ENCODE results near the gene TUBB2B.
"Not testable (repeated sequence)": the region's sequence is repeated elsewhere in the genome, so short reads cannot be mapped to it uniquely, and the experiment has no call there.

Gene TUBB2B

DNA sequence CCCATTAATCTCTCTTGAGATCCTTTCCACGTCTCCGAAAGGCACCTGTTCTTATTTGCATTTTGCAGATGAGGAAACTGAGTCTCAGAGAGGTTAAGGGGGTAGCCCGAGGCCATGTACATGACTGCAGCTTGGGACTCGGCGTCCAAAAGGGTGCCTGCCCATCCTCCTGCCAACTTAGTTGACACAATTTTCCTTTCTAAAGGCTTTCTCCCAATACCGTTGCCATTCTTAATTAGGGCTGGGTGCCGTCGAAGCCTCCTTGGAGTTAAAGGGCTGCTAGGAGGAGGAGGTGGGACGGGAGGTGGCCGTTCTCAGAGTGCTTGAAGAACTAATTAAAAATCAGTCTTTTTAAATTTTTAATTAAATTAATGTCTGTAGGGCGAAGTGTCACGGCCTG is 30.7 kb upstream of the TUBB2B start:
- DNase-seq, result no peak

DNA sequence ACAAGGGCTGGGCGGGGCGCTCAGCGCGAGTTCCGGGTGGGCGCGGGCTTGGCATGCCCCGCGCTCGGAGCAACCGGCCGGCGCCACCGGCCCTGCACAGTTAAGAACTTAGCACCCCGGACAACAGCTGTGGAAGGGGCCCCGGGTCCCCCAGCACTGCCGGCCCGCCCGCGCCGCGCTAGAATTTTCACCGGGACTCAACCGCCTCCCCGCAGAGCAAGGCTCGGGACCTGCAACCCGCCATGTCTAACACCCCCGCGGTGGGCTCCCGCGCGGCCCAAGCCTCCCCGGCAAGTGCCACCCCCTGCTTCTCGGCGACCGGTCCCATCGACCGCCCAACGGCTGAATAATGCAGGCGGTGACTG is 26.1 kb upstream of the TUBB2B start:
- no peak for DNase-seq

DNA sequence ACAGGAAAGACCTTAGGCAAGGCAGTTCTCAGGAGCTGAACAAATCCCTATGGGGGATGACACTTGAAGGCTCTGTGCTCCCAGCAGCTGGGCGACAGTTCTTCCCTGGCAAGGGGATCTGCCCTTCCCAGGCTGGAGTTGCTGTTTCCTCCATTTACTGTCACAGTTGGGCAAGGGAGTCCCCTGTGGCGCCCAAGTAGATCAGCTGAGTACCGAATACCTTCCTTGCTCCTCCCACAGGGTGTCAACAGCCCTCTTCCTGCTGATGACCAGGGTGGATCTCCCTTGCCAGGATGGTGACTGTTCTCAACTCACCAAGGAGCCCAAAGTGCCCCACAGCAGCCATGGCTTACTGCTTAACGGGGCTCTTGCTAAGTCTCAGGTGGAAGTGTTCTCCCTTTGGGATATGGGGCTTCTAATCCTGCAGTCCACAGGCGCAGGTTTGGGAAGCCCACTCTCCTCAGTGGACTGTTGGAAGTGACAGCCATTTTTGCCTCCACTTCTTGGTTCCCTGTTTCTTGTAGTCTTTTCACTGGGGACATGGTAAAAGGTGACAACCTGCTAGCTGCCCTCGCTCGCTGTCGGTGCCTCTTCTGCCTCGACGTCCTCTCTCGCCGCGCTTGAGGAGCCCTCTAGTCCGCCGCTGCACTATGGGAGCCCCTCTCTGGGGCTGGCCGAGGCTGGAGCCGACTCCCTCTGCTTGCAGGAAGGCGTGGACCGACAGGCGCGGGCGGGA is 25.6 kb upstream of the TUBB2B start:
- DNase-seq, result no peak

DNA sequence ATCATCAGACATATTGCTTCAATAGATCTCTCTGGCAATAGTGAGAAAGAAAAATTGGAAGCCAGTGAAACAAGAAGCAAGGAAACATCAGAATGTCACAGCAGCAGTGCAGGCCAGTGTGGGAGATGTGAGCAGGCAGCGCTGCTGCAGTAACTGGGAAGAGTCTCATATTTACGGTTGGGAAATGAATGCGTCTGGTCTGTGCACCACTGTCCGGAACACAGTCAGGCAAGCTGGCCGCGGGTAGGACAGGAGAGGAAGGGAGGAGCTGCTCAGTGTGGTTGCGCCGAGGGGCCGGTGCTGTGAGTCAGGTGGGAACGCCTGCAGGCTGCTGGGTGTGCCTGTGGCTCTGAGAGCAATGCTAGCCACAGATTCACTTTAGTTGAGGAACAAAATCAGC is 24.9 kb upstream of the TUBB2B start:
- DNase-seq, result no peak

DNA sequence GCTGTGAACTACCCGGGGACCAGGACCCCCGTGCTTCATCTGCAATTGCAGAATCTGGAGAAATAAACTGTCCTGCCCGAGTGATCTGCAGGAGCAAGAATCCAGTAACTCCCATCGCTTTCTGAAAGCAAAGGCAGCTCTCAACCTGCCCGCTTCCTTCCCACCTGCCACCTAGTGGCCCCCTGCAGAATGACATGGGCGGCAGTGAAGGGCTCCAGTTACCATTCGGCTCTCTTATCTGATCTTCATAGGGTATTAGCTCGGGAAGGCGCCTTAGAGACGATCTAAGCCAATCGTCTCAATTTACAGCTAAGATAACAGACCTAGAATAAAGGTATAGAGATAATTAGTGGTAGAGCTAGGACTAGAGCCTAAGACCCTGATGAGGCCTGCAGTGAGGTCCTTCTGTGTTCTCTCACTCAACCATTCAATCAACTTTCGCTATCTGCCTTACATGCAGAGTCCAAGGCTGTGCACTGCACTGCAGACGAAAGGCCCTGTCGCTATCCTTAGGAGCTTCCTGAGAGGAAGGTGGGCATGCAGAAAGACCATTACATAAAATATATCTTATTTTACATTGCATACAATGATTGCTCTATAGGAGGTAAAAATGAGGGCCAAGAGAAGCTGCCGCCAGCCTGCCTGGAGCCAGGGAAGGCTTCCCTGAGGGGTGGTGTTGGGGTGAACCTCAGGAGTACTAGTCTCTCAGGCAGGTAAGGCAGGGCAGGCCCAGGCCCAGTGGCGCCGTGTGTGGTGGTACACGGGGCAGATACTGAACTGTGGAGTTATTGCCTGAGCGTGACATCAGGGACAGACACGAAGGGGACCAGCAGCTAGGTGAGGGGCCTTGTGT is 24.2 kb upstream of the TUBB2B start:
- DNase-seq, result peak; percentile 83

DNA sequence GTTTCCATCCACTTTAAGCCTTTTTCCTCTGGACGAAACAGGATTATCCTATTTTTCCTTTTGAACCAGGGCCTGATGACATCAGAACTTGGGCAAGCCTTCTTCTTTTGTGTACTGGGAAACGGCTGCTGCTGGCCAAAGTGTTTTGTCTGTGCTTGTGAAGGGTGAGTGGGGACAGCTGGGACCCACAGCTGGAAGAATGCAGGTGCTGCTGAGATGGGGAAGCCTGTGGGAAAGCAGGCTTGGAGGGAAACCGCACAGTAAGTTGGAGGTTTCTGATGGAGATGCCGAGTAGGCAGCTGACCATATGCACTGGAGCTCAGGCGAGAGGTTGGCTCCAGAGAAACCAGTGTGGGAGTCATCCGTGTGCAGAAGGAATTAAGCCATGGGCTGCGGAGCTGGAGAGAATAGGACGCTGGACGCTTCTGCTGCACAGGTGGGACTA is 22.8 kb upstream of the TUBB2B start:
- no peak for DNase-seq

DNA sequence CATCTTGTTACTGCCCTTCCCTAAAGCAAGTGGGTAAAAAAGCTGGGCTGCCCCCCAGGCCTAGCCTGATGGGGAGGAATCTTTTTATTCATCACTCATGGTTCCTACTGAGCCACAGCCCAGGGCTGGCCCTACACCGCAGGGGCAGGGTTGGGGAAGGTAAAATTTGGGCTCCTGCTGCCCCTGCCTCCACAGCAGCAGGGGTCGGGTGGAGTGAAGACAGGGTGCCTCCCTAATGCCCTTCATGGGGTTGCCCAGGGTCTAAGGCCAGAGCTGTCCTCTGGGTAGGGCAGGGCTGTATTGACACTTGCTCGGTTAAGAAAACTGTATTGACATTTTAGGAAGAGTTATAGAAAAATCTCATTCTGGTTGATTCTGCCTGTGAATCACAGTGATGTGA is 22.4 kb upstream of the TUBB2B start:
- no peak for DNase-seq

DNA sequence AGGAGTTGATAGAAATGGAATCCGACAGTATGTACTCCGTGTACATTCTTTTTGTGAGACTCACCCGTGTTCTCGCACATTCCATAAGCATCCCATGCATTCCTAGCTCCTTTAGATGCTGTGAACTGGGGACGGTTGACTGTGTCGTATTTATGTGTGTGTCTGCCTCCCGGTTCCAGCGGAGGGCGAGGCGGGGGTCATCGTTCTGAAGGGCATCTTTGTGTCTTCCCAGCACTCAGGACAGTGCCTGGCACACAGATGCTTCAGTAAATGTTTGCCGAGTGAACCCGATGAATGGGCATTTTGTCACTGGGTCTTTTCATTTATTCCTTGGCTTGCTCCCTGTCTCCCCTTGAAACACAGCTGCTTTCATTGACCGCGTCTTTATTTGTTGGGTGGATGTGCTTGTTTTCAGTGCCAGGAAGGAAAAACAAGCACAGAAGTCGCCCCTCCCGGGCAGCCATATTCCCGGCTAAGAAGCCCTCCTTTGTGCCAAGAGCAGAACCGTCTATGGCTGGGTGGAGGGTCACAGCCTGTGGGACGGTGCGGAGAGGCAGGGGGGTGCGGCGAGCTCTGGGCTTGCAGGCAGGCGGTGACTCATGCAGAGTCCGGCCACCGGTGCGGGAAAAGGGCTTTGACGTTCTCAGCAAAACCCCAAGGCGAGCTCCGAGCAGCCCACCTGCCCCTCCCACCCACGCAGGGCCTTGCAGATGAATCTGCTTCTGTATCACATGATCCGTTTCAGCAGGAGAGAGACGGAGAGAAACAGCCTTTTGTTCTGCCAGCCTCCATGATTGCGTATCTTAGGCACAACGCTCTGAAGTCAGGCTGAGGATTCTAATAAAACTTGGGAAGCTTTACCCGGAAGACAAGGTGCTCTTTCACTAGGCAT is 20.0 kb upstream of the TUBB2B start:
- peak; percentile 97 for DNase-seq

DNA sequence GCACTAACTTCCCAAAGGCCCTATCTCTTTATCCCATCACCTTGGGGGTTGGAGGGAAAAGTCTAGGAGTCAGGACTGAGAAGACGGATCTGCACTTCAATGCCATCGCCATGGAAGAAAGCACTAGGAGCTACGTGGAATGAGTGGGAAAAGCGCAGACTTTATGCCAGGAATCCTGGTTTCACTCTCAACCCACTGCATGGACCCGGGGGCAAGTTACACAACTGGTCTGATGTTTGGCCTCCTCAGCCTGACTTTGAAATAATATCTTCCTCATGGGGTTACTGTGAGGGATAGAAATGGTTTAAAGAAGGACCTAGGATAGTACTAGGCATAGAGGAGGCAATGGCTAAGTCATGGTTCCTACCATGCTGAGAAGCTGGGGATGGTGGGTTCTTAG is 17.8 kb upstream of the TUBB2B start:
- DNase-seq, result no peak

DNA sequence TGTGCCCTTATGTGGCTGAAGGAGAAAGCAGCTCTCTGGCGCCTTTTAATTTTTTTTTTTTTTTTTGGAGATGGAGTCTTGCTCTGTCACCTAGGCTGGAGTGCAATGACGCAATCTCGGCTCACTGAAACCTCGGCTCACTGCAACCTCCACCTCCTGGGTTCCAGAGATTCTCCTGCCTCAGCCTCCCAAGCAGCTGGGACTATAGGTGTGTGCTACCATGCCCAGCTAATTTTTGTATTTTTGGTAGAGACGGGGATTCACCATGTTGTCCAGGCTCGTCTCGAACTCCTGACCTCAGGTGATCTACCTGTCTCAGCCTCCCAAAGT is 17.3 kb upstream of the TUBB2B start:
- not testable (repeated sequence) for DNase-seq

DNA sequence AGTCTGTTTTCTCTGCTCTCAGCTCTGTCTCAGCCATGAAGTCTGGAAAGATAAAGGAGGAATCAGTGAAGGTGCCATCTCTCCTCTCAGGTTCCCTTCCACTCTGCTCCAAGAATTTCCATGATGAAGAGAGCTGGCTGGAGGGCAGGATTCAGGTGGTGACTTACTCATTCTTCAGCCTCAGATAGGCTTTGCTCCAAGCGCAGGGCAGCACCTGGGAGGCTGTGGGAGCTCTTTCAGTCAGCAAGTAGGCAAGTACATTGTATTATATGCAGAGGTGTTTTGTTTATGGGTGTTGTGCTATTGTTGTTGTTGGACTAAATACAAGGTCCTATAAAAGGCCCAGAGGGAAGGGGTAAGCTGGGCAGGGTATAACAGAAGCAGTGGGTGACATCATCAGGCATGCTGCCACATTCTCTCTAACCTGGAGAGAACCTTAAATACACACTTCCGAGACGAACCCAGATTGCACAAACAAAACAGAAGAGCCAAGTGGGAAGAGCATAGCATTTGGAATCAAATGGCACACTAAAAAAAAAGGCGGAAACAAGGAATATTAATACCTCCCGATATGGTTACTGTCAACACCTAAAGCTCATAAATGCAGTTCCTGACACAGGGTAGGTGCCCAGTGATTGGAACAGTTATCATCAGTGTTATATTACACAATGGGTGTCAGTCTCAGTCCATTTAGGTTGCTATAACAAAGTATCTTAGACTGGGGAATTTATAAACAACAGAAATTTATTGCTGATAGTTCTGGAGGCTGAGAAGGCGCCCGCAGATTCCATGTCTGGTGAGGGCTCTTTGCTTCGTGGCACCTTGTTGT is 16.8 kb upstream of the TUBB2B start:
- no peak for DNase-seq

DNA sequence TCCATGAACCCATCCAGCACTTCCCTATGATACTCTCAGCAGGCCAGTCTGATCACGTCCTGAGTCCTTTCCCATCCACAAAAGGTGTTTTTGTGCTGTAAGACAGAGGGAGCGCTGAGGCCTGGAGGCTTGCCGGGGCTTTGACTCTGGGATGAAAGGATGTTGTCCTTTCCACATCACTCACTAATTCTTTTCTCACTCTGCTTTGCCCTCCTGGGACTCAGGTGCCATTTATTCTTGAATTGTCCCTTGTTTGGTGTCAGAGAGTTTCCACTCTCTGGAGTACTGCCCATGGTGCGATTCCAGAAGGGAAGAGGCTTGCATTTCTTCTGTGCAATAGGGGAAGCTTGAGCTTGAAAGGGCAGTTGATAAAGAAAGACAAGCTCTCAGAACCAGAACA is 15.3 kb upstream of the TUBB2B start:
- no peak for DNase-seq

DNA sequence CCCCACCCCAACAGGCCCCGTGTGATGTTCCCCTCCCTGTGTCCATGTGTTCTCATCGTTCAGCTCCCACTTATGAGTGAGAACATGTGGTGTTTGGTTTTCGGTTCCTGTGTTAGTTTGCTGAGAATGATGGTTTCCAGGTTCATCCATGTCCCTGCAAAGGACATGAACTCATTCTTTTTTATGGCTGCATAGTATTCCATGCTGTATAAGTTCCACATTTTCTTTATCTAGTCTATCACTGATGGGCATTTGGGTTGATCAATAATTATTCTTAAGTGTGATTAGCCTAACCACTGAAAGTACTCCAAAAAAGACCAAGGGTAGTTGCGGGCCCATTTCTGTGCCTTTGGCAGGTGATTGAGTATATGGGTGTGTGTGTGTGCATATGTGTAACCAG is 14.3 kb upstream of the TUBB2B start:
- not testable (repeated sequence) for DNase-seq

DNA sequence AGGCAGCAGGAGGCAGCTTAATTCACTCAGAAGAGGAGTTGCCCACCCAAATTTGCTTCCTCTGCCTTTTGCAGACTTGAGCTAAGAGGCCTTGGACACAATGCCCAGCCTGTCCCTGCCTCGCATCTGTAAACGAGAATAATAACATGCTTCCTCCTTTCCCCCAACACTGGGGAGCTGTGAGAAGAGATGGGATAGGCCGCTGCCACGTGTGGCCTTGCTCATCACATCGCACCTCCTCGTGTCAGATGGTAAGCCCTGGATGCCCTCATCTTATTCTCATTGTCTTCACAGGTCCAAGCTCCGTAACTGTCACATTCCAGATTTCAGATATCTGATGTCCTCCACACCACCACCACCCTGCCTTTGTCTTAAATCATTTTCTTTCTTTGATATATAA is 13.1 kb upstream of the TUBB2B start:
- DNase-seq, result no peak

DNA sequence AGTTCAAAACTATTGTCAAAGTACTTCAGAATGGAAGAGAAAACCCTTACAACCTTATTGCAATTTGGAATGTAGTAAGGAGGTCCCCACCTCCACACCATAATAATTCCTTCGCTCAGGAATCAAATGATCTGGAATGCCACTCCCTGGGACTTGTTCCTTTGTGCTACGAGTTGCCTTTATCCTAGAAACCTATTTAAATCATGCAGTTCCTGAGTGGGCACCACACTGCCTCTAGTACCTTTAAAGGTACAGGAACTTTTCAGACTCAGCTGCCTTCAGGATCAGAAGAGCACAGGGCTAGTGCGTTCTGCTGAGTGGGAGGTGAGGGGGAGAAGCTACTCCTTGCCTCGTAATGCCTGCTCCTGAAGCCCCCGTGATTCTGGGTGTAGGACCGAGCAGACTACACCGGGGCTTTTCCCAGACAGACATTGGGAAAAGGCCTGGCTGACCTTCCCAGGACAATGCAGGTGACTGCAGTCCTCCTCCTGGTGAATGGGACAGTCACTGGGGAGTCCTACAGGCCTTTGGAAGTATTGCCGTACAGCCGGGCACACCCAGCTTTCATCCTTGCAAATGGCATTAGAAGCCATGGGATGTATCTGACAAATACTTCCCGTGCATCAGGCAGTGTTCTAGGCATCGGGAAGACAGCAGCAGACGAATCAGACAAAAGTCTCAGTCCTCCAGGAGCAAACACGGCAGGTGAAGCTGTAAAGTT is 11.8 kb upstream of the TUBB2B start:
- DNase-seq, result no peak

DNA sequence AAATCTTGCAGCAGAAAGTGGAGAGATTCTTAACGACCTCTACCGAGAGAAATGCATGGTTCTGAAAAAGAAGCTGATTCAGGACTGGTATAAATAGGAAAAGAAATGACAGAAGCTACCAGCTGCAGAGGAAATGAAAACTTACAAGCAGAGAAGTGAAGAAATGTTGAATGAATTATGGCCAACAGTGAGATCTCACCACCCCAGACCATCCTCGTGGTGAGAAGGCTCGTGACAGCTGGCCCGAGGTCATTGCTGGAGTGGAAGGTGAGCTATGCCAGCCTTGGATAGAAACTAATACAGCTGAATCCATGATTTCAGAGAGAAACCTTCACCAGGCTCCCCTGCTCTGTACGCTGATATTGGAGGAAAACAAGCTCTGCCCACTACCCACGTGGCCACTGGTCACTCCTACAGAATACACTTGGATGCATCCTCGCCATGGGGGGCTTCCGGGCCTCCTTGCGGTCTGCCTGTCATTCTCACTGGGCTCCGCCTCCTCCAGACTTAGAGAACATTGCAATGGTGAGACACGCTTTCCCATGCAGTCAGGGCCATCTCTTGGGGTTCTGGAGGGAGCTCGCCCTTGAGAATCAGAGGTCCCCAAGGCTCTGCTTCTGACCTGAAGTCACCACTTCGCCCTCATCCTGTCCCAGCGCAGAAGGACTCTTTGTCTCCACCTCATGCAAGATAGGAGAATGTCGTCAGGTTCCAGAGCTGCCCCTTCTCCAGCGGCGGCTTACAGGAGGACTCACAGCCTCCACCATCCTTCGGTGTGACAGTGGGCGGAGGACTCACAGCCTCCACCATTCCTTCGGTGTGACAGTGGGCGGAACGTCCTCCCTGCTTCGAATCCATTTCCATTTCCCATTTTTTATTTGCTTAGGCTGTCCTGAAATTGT is 10.6 kb upstream of the TUBB2B start:
- no peak for DNase-seq

DNA sequence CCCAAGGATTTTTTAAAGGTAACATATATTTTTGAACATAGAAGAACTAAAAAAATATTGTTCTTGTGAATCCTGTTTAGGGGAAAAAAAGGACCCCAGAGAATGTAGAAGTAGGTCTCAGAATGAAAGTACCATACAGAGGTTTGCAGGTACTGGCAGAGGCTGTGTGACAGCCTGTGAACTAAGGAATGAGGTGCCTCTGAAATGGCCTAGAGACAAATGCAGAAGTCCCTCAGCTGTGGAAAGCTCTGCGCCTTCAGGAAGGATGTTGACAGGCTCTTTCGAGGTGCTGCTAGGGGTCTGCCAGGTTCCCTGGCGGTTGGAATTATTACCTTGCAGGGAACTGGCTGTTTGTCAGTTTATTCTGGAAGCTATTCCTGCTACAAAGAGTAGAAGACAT is 8.6 kb upstream of the TUBB2B start:
- no peak for DNase-seq

DNA sequence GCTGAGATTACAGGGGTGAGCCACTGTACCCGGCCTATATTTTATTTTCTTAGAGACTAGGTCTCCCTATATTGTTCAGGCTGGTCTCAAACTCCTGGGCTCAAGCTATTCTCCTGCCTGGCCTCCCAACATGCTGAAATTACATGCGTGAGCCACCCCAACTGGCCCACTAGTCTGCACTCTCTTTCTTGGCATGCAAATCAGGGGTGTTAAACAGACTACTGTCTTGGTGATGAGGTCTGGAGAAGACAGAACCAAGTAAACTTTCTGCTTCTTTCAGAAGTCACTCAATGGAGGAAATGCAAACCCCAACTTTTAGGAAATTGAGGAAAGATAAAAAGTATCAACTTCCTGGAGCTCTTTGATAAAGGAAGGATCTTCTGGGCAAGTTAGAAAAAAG is 8.0 kb upstream of the TUBB2B start:
- DNase-seq, result no peak

DNA sequence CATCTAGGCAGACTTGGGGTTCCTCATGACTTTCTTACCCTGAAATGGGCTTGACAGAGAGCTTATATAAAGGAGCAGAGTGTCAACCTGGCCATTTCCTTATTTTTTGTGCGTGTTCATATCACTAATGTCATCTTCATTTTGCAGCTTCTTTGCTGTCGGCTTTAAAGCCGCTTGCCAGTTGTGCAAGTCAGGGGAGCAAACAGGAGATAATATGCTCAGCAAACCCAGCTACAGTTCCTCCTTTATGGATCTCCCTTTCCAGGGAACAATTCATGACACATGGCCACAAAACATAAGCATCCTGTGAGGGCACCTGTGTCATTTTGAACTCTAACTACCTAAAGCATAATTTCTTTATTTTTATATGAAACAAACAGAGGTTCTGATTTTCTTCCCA is 6.5 kb upstream of the TUBB2B start:
- no peak for DNase-seq

DNA sequence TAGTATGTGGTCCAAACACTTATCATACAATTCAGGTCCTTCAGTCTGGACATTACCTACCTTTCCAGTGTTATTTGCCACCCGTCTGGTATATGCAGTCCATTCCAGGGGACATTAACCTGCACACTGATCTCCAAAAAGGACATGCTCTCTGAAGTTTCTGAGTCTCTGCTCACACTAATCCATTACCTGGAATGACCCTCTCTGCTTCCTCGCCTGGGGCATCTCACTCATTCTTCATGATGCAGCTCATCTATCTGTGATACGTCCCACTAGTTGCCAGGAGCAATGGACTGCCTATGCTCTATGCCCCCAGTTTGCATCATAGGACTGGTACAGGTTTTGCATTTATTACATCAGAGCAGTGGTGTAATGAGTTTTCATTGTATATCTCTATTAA is 5.9 kb upstream of the TUBB2B start:
- no peak for DNase-seq
